PC-9 (cell line): Measurements from ENCODE around the gene STOX2. TPM values are rescaled to one million over a fixed set of nuclear protein-coding genes. Genes with fewer than 3 reads are reported as not detected.

Experiments
- BruUV-seq: library from RNA; stranded (reverse); fragments of 400-500 nt; replicated peaks from 2 replicates; lab custom pipeline; 2021; lab: Mats Ljungman, UMichigan
- CTCF ChIA-PET: fragments of 300-600 bp; sonication (Branson Sonifier 250); formaldehyde crosslinking; loops from one replicate; lab custom pipeline; 2022; ENCODE audit warnings: antibody characterized with exemption; lab: Charles Lee
- POLR2A ChIA-PET: fragments of 300-600 bp; sonication (Branson Sonifier 250); formaldehyde crosslinking; loops from one replicate; lab custom pipeline; 2022; ENCODE audit warnings: antibody characterized with exemption; ENCODE audit not compliant: unreplicated experiment; lab: Charles Lee
- DNase-seq, 2 experiments: peaks; one replicate each; pipeline versions ENCODE4 v3.0.0 to v3.0.0-alpha.2; 2015 to 2022; ENCODE audit warnings: mixed read lengths in 1 of 2
- H2AFZ ChIP-seq: fragments of 200-600 bp; sonication (generic); 2 replicates; pipeline ENCODE4 v1.8.1; 2017; ENCODE audit warnings: antibody characterized with exemption
- H3F3A ChIP-seq: fragments of 200-600 bp; sonication (generic); 2 replicates; pipeline ENCODE4 v1.8.1; 2017; ENCODE audit warnings: antibody characterized with exemption, mild to moderate bottlenecking, low read depth; ENCODE audit not compliant: insufficient read depth
- H3K27ac ChIP-seq: fragments of 200-600 bp; sonication (generic); 2 replicates; pipeline ENCODE4 v1.6.1; 2016; ENCODE audit warnings: mixed run types
- H3K27me3 ChIP-seq: fragments of 200-600 bp; sonication (generic); 2 replicates; pipeline ENCODE4 v1.6.1; 2016; ENCODE audit warnings: low read depth, mixed run types; ENCODE audit not compliant: insufficient read depth
- H3K36me3 ChIP-seq: fragments of 200-600 bp; sonication (generic); 2 replicates; pipeline ENCODE4 v1.6.1; 2016; ENCODE audit warnings: low read depth, mixed run types
- H3K4me1 ChIP-seq: fragments of 200-600 bp; sonication (generic); replicated peaks from 2 replicates; pipeline ENCODE4 v1.6.1; 2016; ENCODE audit warnings: mixed run types; ENCODE audit not compliant: insufficient read depth
- H3K4me2 ChIP-seq: fragments of 200-600 bp; sonication (generic); 2 replicates; pipeline ENCODE4 v1.6.1; 2017; ENCODE audit warnings: mixed run types
- H3K4me3 ChIP-seq: fragments of 200-600 bp; sonication (generic); 2 replicates; pipeline ENCODE4 v1.6.1; 2016; ENCODE audit warnings: mixed run types
- H3K79me2 ChIP-seq: fragments of 200-600 bp; sonication (generic); 2 replicates; pipeline ENCODE4 v1.6.1; 2017; ENCODE audit warnings: low read depth, mixed run types
- H3K9me2 ChIP-seq: fragments of 200-600 bp; sonication (generic); 2 replicates; pipeline ENCODE4 v1.8.1; 2017; ENCODE audit warnings: mild to moderate bottlenecking; ENCODE audit not compliant: insufficient read depth
- H3K9me3 ChIP-seq: fragments of 200-600 bp; sonication (generic); 2 replicates; pipeline ENCODE4 v1.8.1; 2016; ENCODE audit warnings: low read depth; ENCODE audit not compliant: insufficient read depth
- H4K20me1 ChIP-seq: fragments of 200-600 bp; sonication (generic); 2 replicates; pipeline ENCODE4 v1.8.1; 2017; ENCODE audit not compliant: insufficient read depth
- CTCF ChIP-seq: fragments of 200-600 bp; sonication (generic); conservative IDR thresholded peaks from 2 replicates; pipeline ENCODE4 v1.6.1; 2017; ENCODE audit warnings: mixed run types, antibody characterized with exemption, mild to moderate bottlenecking, moderate library complexity
- EZH2 ChIP-seq: fragments of 200-600 bp; sonication (generic); IDR thresholded peaks from 2 replicates; pipeline ENCODE4 v1.8.0; 2017; ENCODE audit warnings: antibody characterized with exemption, low read depth
- intact Hi-C: fragments of 100-400 bp; cut with micrococcal nuclease; formaldehyde crosslinking; loops from one replicate; pipeline ENCODE4 v1.10.0; 2022; ENCODE audit not compliant: unreplicated experiment
- total RNA-seq: library from RNA; stranded (reverse); gene quantifications from 2 replicates; pipeline ENCODE4 v1.2.3, GENCODE V29; 2021

The STOX2 gene
- total RNA-seq, 1 experiment from 2014 or later = 4.5 TPM

GRCh38 chr4:183961795-183962194, 56.7 kb downstream of the STOX2 start:
- Histone ChIP-seq H3K27me3 (no peaks in the 10 kb centered on the region), H2AFZ (no peak overlapping the region), H3K4me3 (no peak overlapping the region), H4K20me1 (no peaks in the 10 kb centered on the region), H3K79me2 (no peaks in the 10 kb centered on the region), H3K9me3 (no peaks in the 10 kb centered on the region), H3F3A (no peaks in the 10 kb centered on the region), H3K9me2 (no peaks in the 10 kb centered on the region), H3K27ac (no peak overlapping the region), H3K36me3 (no peaks in the 10 kb centered on the region), H3K4me2 (no peak overlapping the region), H3K4me1 (no peaks in the 10 kb centered on the region)
- POLR2A ChIA-PET = no interaction called here
- TF ChIP-seq EZH2 (no peak), CTCF (no peak)
- DNase-seq = no peak
- intact Hi-C loops = no loop called here
- CTCF ChIA-PET = interaction anchor here (0.6 kb wide), 1 partner anchor 11 kb away, joined by 3 read pairs; no protein-coding TSS in a partner anchor
- no TSS peak for BruUV-seq

GRCh38 chr4:183962419-183962818, 57.3 kb downstream of the STOX2 start:
- Histone ChIP-seq H3F3A (no peaks in the 10 kb centered on the region), H4K20me1 (no peaks in the 10 kb centered on the region), H3K4me3 (no peak overlapping the region), H3K4me1 (no peaks in the 10 kb centered on the region), H3K9me3 (no peaks in the 10 kb centered on the region), H3K27ac (no peak overlapping the region), H3K9me2 (no peaks in the 10 kb centered on the region), H3K27me3 (no peaks in the 10 kb centered on the region), H3K4me2 (no peak overlapping the region), H3K79me2 (no peaks in the 10 kb centered on the region), H2AFZ (no peak overlapping the region), H3K36me3 (no peaks in the 10 kb centered on the region)
- no TSS peak for BruUV-seq
- CTCF ChIA-PET = no interaction called here
- TF ChIP-seq EZH2 = no peak
- TF ChIP-seq CTCF = no peak
- no peak for DNase-seq
- POLR2A ChIA-PET = no interaction called here
- intact Hi-C loops = no loop called here

GRCh38 chr4:183966371-183966770, 61.3 kb downstream of the STOX2 start:
- no TSS peak for BruUV-seq
- DNase-seq = no peak
- CTCF ChIA-PET = no interaction called here
- H3K4me1 ChIP-seq = no peaks in the 10 kb centered on the region
- no peak overlapping the region for H3K4me2 ChIP-seq
- no peaks in the 10 kb centered on the region for H3K9me3 ChIP-seq
- H3F3A ChIP-seq = no peaks in the 10 kb centered on the region
- H3K36me3 ChIP-seq = no peaks in the 10 kb centered on the region
- H3K4me3 ChIP-seq = no peak overlapping the region
- POLR2A ChIA-PET = no interaction called here
- no peak for TF ChIP-seq CTCF
- no peak for TF ChIP-seq EZH2
- no peaks in the 10 kb centered on the region for H4K20me1 ChIP-seq
- intact Hi-C loops = no loop called here
- H3K79me2 ChIP-seq = no peaks in the 10 kb centered on the region
- H2AFZ ChIP-seq = no peak overlapping the region
- no peaks in the 10 kb centered on the region for H3K9me2 ChIP-seq
- H3K27me3 ChIP-seq = no peaks in the 10 kb centered on the region
- H3K27ac ChIP-seq = no peak overlapping the region
